HCT116 (cell line): ENCODE results near the gene MBNL2. TPM values are rescaled to one million over a fixed set of nuclear protein-coding genes. Genes with fewer than 3 reads are reported as not detected.

Experiments
- ATAC-seq: fragments of 200-7000 bp; cut with Tn5 transposase; 2 replicates; pipeline ENCODE4 v1.9.1; 2020; ENCODE audit warnings: mild to moderate bottlenecking, moderate library complexity
- BruUV-seq: library from RNA; stranded (reverse); fragments of 400-500 nt; replicated peaks from 2 replicates; lab custom pipeline; 2021; lab: Mats Ljungman, UMichigan
- CTCF ChIA-PET: fragments of 300-600 bp; sonication (Branson Sonifier 250); formaldehyde crosslinking; loops from one replicate; lab custom pipeline; 2021; ENCODE audit warnings: antibody characterized with exemption; lab: Charles Lee
- POLR2A ChIA-PET: fragments of 300-600, 350-600 bp; sonication (Branson Sonifier 250); formaldehyde crosslinking; loops from one replicate; lab custom pipeline; 2021; ENCODE audit warnings: antibody characterized with exemption; lab: Charles Lee
- RAD21 ChIA-PET, 2 experiments: fragments of 300-600 bp; sonication (Branson Sonifier 250); formaldehyde crosslinking; loops; one replicate each; lab custom pipeline; 2023; ENCODE audit warnings: low total read pairs in 2 of 2; ENCODE audit not compliant: uncharacterized antibody in 2 of 2, unreplicated experiment in 2 of 2, low non-redundant PET in 1 of 2; lab: Charles Lee
- DNase-seq: peaks from one replicate; pipeline ENCODE4 v3.0.0-alpha.2; 2010; ENCODE audit warnings: low read depth, low spot score
- H2AFZ ChIP-seq: fragments of 200-600 bp; shearing (Covaris generic), sonication (generic); 2 replicates; pipeline ENCODE4 v1.6.1; 2017; ENCODE audit warnings: low read depth, mixed run types, mixed read lengths, antibody characterized with exemption, low read length; ENCODE audit not compliant: poor library complexity, severe bottlenecking
- H3K27ac ChIP-seq: 2 replicates; pipeline ENCODE4 v1.5.1; 2012; ENCODE audit warnings: low read depth, low read length
- H3K27me3 ChIP-seq: fragments of 200-600 bp; sonication (generic); 2 replicates; pipeline ENCODE4 v1.6.1; 2016; ENCODE audit warnings: mixed run types, low read length, mixed read lengths; ENCODE audit not compliant: insufficient read depth
- H3K36me3 ChIP-seq, 2 experiments: fragments of 200-500 bp in 1 of 2; fragments of 200-600 bp in 1 of 2; sonication (Bioruptor generic) in 1 of 2; sonication (generic) in 1 of 2; 2 replicates each; pipeline versions ENCODE4 v1.5.1 to v1.6.1; 2014 to 2016; ENCODE audit warnings: low read length in 2 of 2, inconsistent platforms in 1 of 2, mixed read lengths in 1 of 2, mixed run types in 1 of 2; ENCODE audit not compliant: insufficient read depth in 2 of 2, control insufficient read depth in 1 of 2
- H3K4me1 ChIP-seq, 2 experiments: fragments of 200-600 bp in 1 of 2; sonication (generic) in 1 of 2; 2 replicates each; pipeline versions ENCODE4 v1.5.1 to v1.6.1; 2012 to 2017; ENCODE audit warnings: low read length in 2 of 2, inconsistent platforms in 1 of 2, mild to moderate bottlenecking in 1 of 2, mixed read lengths in 1 of 2, mixed run types in 1 of 2, moderate library complexity in 1 of 2; ENCODE audit not compliant: insufficient read depth in 2 of 2, control insufficient read depth in 1 of 2
- H3K4me2 ChIP-seq: fragments of 200-600 bp; sonication (generic); 2 replicates; pipeline ENCODE4 v1.6.1; 2017; ENCODE audit warnings: mixed run types, low read length, mixed read lengths
- H3K4me3 ChIP-seq, 2 experiments: fragments of 200-600 bp in 1 of 2; sonication (generic) in 1 of 2; replicated peaks in 1 of 2; 2 replicates each; pipeline ENCODE4 v1.5.1; 2011 to 2016; ENCODE audit warnings: low read length in 2 of 2, control low read depth in 1 of 2, low read depth in 1 of 2, mild to moderate bottlenecking in 1 of 2, mixed read lengths in 1 of 2, mixed run types in 1 of 2
- H3K79me2 ChIP-seq: fragments of 200-600 bp; sonication (generic); 2 replicates; pipeline ENCODE4 v1.6.1; 2017; ENCODE audit warnings: mild to moderate bottlenecking, mixed run types, low read length, moderate library complexity, mixed read lengths; ENCODE audit not compliant: insufficient read depth
- H3K9ac ChIP-seq: fragments of 200-600 bp; sonication (generic); 2 replicates; pipeline ENCODE4 v1.6.1; 2016; ENCODE audit warnings: low read length, mixed read lengths
- H3K9me2 ChIP-seq: fragments of 200-600 bp; sonication (generic), shearing (Covaris generic); 2 replicates; pipeline ENCODE4 v1.6.1; 2017; ENCODE audit warnings: mixed run types, mild to moderate bottlenecking, moderate library complexity; ENCODE audit not compliant: insufficient read depth
- H3K9me3 ChIP-seq, 2 experiments: fragments of 200-500 bp in 1 of 2; fragments of 200-600 bp in 1 of 2; sonication (Bioruptor generic) in 1 of 2; sonication (generic) in 1 of 2; 2 replicates each; pipeline ENCODE4 v1.6.1; 2014 to 2017; ENCODE audit warnings: low read length in 2 of 2, mixed read lengths in 2 of 2, inconsistent platforms in 1 of 2, low read depth in 1 of 2, mild to moderate bottlenecking in 1 of 2, mixed run types in 1 of 2, moderate library complexity in 1 of 2; ENCODE audit not compliant: control insufficient read depth in 1 of 2, insufficient read depth in 1 of 2
- H4K20me1 ChIP-seq: fragments of 200-600 bp; sonication (generic), shearing (Covaris generic); 2 replicates; pipeline ENCODE4 v1.6.1; 2017; ENCODE audit warnings: mixed run types, mild to moderate bottlenecking, moderate library complexity; ENCODE audit not compliant: insufficient read depth
- ATF3 ChIP-seq: IDR thresholded peaks from 2 replicates; pipeline ENCODE4 v1.6.1; 2012
- CBX3 ChIP-seq: IDR thresholded peaks from 2 replicates; pipeline ENCODE4 v1.6.1; 2012; ENCODE audit warnings: low read depth
- CEBPB ChIP-seq: IDR thresholded peaks from 2 replicates; pipeline ENCODE4 v1.6.1; 2012; ENCODE audit warnings: low read depth
- EGR1 ChIP-seq: IDR thresholded peaks from 2 replicates; pipeline ENCODE4 v1.6.1; 2012; ENCODE audit warnings: low read depth
- ELF1 ChIP-seq: IDR thresholded peaks from 2 replicates; pipeline ENCODE4 v1.6.1; 2012; ENCODE audit warnings: low read depth, borderline replicate concordance
- EZH2 ChIP-seq: fragments of 200-600 bp; sonication (generic); IDR thresholded peaks from 2 replicates; pipeline ENCODE4 v1.6.1; 2017; ENCODE audit warnings: antibody characterized with exemption, mixed run types
- FOSL1 ChIP-seq: IDR thresholded peaks from 2 replicates; pipeline ENCODE4 v1.6.1; 2012; ENCODE audit warnings: low read depth
- JUND ChIP-seq: IDR thresholded peaks from 2 replicates; pipeline ENCODE4 v1.6.1; 2012
- MAX ChIP-seq: IDR thresholded peaks from 2 replicates; pipeline ENCODE4 v1.6.1; 2012
- POLR2A ChIP-seq: IDR thresholded peaks from 2 replicates; pipeline ENCODE4 v1.7.0; 2011; ENCODE audit warnings: borderline replicate concordance; ENCODE audit not compliant: insufficient read depth, insufficient read length; ENCODE audit errors: extremely low read depth
- RAD21 ChIP-seq: IDR thresholded peaks from 2 replicates; pipeline ENCODE4 v1.6.1; 2012; ENCODE audit warnings: low read depth, mild to moderate bottlenecking
- SIN3A ChIP-seq: IDR thresholded peaks from 2 replicates; pipeline ENCODE4 v1.6.1; 2012; ENCODE audit warnings: low read depth
- YY1 ChIP-seq: IDR thresholded peaks from 2 replicates; pipeline ENCODE4 v1.6.1; 2011; ENCODE audit warnings: low read length, low read depth, moderate library complexity, mild to moderate bottlenecking; ENCODE audit not compliant: insufficient replicate concordance; ENCODE audit errors: extremely low read depth
- ZFX ChIP-seq: fragments of 450-650 bp; IDR thresholded peaks from 2 replicates; pipeline ENCODE4 v1.6.1; 2017
- ZNF274 ChIP-seq: fragments of 200-500 bp; sonication (Bioruptor generic); IDR thresholded peaks from 2 replicates; pipeline ENCODE4 v1.6.1; 2014; ENCODE audit warnings: mild to moderate bottlenecking, low read depth, low read length, inconsistent platforms
- intact Hi-C: fragments of 100-400 bp; cut with micrococcal nuclease; formaldehyde crosslinking; loops from 2 replicates; pipeline ENCODE4 v1.10.0; 2022
- total RNA-seq: library from RNA; stranded (reverse); gene quantifications from one replicate; pipeline ENCODE4 v1.2.1, GENCODE V29; 2021; ENCODE audit not compliant: unreplicated experiment
- TF ChIP-seq, protein P1 (sequence below), 3 experiments: fragments of 200-600 bp in 1 of 3; sonication (generic) in 1 of 3; IDR thresholded peaks in 2 of 3; conservative IDR thresholded peaks in 1 of 3; 2 replicates each; pipeline ENCODE4 v1.5.1; 2012 to 2017; ENCODE audit warnings: low read depth in 2 of 3, low read length in 2 of 3, antibody characterized with exemption in 1 of 3, borderline replicate concordance in 1 of 3, control low read depth in 1 of 3, mild to moderate bottlenecking in 1 of 3, mixed read lengths in 1 of 3, mixed run types in 1 of 3, moderate library complexity in 1 of 3; ENCODE audit not compliant: insufficient read depth in 1 of 3
- TF ChIP-seq, protein P2 (sequence below): IDR thresholded peaks from 2 replicates; pipeline ENCODE4 v1.6.1; 2012; ENCODE audit warnings: low read depth

MBNL2 gene
- total RNA-seq, 1 experiment from 2014 or later = 73.9 TPM

- Histone ChIP-seq H3K4me1 (peaks cover 5 to 12% of the 10 kb centered on the region in 2 experiments; a peak in 2 of 4 replicates), H4K20me1 (no peaks in the 10 kb centered on the region), H3K4me2 (no peak overlapping the region), H3K9ac (no peak overlapping the region), H3K9me3 (no peaks in the 10 kb centered on the region), H2AFZ (no peak overlapping the region), H3K9me2 (no peaks in the 10 kb centered on the region), H3K27ac (no peak overlapping the region), H3K79me2 (no peaks in the 10 kb centered on the region), H3K4me3 (no peak overlapping the region), H3K36me3 (no peaks in the 10 kb centered on the region), H3K27me3 (no peaks in the 10 kb centered on the region)
- RAD21 ChIA-PET = interaction anchor here in 1 of 2 experiments (1.4 kb wide), 1 partner anchor 71 kb away, joined by 3 read pairs; no protein-coding TSS in a partner anchor
- intact Hi-C loops = loop anchor here (1.0 to 2.0 kb wide), 3 partner anchors 102 to 181 kb away; no protein-coding TSS in a partner anchor
- POLR2A ChIA-PET = interaction anchor here (1.3 kb wide), 1 partner anchor 10 kb away, joined by 5 read pairs; the partner anchor contains the start of gene MBNL2
- TF ChIP-seq POLR2A (no peak), CEBPB (no peak), EZH2 (no peak), ELF1 (no peak), RAD21 (no peak), FOSL1 (no peak), YY1 (no peak), SIN3A (no peak), EGR1 (no peak), ZFX (no peak), JUND (no peak), ATF3 (no peak), ZNF274 (no peak), CBX3 (no peak), MAX (no peak)
- TF ChIP-seq, protein P1, sequence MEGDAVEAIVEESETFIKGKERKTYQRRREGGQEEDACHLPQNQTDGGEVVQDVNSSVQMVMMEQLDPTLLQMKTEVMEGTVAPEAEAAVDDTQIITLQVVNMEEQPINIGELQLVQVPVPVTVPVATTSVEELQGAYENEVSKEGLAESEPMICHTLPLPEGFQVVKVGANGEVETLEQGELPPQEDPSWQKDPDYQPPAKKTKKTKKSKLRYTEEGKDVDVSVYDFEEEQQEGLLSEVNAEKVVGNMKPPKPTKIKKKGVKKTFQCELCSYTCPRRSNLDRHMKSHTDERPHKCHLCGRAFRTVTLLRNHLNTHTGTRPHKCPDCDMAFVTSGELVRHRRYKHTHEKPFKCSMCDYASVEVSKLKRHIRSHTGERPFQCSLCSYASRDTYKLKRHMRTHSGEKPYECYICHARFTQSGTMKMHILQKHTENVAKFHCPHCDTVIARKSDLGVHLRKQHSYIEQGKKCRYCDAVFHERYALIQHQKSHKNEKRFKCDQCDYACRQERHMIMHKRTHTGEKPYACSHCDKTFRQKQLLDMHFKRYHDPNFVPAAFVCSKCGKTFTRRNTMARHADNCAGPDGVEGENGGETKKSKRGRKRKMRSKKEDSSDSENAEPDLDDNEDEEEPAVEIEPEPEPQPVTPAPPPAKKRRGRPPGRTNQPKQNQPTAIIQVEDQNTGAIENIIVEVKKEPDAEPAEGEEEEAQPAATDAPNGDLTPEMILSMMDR (IDR thresholded peaks at IDR 0.05 in 2 of 3, conservative IDR thresholded peaks at IDR 0.05 in 1 of 3; ENCODE audit: borderline replicate concordance in 1 of 3, insufficient read depth in 1 of 3, low read depth in 2 of 3, low read length in 2 of 3) = no peak
- TF ChIP-seq, protein P2, sequence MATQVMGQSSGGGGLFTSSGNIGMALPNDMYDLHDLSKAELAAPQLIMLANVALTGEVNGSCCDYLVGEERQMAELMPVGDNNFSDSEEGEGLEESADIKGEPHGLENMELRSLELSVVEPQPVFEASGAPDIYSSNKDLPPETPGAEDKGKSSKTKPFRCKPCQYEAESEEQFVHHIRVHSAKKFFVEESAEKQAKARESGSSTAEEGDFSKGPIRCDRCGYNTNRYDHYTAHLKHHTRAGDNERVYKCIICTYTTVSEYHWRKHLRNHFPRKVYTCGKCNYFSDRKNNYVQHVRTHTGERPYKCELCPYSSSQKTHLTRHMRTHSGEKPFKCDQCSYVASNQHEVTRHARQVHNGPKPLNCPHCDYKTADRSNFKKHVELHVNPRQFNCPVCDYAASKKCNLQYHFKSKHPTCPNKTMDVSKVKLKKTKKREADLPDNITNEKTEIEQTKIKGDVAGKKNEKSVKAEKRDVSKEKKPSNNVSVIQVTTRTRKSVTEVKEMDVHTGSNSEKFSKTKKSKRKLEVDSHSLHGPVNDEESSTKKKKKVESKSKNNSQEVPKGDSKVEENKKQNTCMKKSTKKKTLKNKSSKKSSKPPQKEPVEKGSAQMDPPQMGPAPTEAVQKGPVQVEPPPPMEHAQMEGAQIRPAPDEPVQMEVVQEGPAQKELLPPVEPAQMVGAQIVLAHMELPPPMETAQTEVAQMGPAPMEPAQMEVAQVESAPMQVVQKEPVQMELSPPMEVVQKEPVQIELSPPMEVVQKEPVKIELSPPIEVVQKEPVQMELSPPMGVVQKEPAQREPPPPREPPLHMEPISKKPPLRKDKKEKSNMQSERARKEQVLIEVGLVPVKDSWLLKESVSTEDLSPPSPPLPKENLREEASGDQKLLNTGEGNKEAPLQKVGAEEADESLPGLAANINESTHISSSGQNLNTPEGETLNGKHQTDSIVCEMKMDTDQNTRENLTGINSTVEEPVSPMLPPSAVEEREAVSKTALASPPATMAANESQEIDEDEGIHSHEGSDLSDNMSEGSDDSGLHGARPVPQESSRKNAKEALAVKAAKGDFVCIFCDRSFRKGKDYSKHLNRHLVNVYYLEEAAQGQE = no peak
- BruUV-seq = no TSS peak
- CTCF ChIA-PET = interaction anchor here (1.0 to 1.8 kb wide), 4 partner anchors 11 to 102 kb away, joined by 3 to 18 read pairs (median 8); partner anchors contain the start of gene MBNL2
- ATAC-seq = no peak
- DNase-seq = no peak
These were observed 10.1 kb upstream of the MBNL2 start for GRCh38 chr13:97212004-97212403.
